DMS 273 (cell line): Measurements from ENCODE around the gene SKP2.
"Not testable (repeated sequence)": the region's sequence is repeated elsewhere in the genome, so short reads cannot be mapped to it uniquely, and the experiment has no call there.

Experiments used
- DNase-seq: peaks from one replicate; lab custom pipeline; 2025; ENCODE audit not compliant: unreplicated experiment; lab: John Stamatoyannopoulos, UW

Gene SKP2

DNA sequence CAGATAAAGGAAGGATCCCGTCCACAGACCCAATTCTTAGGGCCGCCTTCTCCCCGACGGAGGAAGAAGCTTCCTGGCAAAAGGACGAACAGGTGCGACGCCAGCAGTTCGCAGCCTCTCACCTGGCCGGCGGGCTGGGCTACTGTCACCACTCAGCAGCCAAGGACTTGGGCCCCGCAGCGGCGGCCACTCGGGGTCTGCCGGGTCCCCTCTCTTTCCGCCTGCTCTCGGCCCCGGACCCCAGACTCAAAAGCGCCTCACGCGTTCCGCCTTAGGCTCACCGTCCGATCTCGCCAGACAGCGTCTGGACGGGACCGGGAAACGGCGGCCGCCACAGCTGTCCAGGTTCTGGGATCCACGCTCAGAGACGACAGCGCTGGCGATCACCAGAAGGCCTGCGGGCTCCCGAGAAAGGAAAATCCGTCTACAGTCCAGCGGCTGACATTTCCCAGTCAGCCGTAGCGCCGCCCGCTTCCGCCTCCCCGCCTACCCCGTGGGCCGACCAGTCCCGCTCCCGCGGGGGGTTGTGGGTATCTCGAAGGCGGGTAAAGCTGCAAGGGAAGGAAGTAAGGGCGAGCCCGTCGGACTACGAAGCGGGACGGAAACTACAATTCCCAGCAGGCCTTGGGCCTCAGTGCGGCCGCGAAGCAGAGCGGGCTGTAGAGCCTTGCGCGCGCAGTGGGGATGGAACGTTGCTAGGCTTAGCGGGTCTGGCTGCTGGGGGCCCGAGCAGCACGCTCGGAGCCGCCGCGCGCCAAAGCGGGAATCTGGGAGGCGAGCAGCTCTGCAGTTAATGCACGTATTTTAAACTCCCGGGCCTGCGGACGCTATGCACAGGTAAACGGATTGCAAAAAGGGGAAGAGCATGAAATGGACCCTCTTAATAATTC, at the start of gene SKP2, which contains the start of gene LMBRD2:
SKP2 (plus strand) TSS at position 678 of the 890 bp plus-strand sequence; CDS start at position 830, 152 bp downstream.
LMBRD2 (minus strand) TSS at position 454 of the 890 bp plus-strand sequence. CDS start 8,538 bp downstream, outside the sequence.
- DNase-seq, result peak; percentile 100

DNA sequence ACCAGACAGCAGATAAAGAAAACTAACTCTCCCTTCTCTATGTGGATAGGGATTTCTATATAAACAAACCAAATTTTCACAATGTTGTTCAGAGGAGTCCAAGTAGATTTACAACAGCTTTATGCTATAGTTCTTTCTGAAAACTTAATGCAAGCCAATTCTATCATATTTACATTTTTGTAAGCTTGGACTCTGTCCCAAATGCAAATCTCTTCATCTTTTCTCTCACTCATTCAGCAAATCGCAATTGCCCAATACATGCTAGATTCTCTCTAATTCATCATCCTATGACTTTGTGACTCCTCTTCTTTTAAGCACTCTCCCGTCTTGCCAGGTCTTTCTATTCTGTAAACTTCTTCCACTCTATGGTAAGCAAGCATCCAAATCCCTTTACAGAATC, 46.1 kb upstream of the SKP2 start:
- no peak for DNase-seq

DNA sequence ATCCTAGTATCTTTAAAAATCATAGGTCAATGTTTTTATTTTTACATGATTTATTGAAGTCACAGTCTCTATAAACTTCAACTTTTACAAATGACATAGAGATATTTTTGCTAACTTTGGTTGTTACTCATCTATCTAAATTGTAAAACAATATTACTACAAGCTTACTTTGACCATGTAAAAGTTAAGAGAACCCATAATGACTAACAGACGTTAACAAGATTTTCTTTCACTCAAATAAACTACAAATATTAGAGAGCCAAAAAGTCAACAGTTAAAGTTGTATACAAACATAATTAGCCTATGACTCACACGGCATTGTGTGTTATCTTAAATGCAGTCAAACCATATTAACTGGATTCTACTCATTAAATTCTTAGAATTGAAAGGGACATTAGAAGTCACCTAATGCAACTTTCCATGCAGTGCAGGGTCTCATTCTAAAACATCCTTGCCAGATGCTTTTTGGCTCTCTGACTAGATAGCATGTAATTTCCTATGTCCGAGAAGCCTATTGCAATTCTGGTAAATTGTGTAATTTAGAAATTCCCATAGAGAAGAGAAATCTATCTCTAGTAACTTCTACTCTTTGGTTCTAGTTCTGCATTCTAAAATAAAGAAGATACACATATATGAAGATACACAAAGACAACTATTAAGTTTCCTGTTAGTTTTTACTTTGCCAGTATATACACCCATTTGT, 43.0 kb upstream of the SKP2 start:
- DNase-seq, result no peak

DNA sequence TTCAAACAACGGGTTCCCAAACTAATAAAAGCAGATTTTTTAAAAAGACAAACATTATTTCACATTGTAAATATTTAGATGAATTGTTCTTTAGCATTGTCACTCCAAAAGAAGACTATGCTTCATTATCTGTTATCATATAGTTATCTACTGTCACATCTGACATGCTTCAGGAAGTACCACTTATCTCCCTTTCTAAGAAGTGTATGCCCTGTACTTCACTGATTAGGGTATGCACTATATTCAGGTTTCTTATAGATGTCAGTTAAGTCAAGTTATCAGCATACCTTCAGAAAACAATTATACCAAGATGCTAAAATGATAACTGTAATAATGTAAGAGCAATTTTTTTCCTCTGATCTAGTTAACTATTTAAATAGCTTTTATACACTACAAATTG, 40.7 kb upstream of the SKP2 start:
- no peak for DNase-seq

DNA sequence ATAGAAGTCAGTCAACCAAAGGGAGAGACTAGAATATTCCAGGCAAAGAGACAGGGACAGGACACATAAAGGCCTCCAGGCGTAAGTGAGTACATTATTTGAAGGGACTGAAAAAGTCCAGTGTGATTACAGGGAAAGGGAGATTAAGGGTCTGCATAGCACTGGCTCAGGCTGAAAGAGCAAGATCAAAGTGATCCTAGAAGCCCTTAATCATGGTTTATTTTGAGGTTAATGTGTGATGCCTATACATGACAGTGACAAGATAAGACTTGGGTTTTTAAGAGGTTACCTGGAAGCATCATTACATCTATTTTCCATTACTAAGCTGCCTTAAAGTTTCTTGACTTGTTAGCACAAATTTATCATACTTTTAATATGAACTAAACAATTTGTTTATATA, 26.0 kb upstream of the SKP2 start:
- DNase-seq, result no peak

DNA sequence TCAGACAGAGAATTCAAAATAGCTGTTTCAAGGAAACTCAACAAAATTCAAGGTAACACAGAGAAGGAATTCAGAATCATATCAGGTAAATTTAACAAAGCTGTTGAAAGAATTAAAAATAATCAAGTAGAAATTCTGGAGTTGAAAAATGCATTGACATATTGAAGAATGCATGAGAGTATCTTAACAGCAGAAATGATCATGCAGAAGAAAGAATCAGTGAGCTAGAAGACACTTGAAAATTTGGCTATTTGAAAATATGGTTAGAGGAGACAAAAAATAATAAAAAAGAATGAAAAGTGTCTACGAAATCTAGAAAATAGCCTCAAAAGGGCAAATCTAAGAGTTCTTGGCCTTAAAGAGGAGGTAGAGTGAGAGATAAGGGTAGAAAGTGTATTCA, 23.1 kb upstream of the SKP2 start:
- DNase-seq, result no peak

DNA sequence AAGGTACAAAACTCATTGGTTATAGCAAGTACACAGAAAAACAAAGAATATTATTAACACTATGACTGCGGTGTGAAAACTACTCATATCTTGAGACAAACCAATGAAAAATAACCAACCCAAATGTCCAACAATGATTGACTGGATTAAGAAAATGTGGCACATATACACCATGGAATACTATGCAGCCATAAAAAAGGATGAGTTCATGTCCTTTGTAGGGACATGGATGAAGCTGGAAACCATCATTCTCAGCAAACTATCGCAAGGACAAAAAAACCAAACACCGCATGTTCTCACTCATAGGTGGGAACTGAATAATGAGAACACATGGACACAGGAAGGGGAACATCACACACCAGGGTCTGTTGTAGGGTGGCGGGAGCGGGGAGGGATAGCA, 22.2 kb upstream of the SKP2 start:
- DNase-seq, result not testable (repeated sequence)

DNA sequence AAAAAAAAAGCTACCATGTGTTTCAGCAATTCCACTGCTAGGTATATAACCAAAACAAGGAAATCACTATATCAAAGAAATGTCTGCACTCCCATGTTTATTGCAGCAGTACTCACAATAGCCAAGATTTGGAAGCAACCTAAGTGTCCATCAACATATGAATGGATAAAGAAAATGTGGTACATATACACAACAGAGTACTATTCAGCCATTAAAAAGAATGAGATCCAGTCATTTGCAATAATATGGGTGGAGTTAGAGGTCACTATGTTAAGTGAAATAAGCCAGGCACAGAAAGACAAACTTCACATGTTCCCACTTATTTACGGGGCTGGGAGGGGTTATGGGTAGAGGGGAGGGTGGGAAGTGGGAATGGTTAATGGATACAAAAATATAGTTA, 18.9 kb upstream of the SKP2 start:
- DNase-seq, result not testable (repeated sequence)

DNA sequence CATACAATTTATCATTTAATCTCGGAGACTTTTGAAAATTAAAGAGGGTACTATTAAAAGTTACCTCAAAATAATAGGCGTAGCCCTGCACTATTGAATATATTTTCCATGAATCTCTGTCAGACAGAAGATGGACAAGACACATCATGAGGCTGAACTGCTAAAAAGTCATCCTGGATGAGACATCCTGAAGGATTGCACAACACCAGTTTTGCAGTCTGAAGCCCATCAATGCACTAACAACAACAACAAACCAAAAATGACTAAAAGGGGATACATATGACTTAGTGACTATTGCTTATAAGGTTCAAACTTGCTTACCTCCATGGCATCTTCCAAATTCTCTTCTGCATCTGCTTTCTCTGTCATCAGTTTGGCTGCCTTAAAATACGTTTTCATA, 15.9 kb upstream of the SKP2 start:
- DNase-seq, result no peak

DNA sequence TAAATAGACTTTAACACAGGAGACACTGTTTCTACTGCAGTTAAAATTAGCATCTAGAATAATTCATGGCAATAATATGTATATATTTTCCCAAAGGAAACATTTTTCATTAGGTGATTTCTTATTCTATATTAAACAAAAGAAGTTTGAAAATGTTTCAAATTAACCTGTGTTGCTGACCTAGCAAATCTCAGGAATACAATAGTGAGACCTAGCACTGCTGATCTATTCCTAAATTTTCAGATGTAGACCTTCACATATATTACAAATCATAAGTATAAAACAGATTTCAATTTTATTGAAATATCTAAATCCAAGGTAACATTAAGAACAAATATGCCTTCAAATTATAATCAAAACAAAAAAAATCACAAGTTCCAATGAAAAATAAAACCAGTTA, 15.3 kb upstream of the SKP2 start:
- DNase-seq, result no peak

DNA sequence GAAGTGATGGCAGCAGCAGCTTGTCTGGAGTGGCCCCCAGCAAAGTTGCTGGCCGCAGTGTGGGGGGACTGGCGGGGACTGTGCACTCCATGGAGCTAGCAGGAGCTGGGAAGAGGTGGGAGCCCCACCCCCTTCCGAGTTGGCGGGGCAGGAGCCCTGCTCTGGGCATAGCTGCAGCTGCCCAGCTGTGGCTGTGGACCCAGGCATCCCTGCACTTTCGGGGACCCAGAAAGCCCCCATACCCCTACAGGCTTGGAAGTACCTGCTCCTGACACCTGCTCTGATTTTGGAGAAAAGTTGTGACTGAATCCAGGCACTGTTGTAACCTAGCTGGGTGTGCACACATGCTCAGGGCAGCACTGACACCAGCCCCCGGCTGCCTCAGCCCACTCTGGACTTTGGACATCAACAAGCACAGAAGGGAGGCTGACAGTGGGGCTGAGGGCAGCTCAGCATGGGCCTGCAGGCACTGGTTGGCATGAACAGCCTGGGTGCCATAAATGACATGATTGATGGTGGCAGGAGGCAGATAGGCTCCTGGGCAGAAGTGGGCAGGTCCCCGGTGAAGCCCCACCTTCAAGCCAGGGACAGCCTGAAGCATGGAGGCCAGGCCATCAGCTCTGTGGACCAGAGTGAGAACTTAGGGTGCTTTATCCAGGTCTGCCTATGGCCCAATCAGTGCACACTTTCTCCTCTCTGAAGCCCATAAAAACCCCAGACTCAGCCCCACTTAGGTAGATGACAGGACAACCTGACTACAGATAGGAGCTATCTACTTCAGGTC, 12.8 kb upstream of the SKP2 start:
- no peak for DNase-seq

DNA sequence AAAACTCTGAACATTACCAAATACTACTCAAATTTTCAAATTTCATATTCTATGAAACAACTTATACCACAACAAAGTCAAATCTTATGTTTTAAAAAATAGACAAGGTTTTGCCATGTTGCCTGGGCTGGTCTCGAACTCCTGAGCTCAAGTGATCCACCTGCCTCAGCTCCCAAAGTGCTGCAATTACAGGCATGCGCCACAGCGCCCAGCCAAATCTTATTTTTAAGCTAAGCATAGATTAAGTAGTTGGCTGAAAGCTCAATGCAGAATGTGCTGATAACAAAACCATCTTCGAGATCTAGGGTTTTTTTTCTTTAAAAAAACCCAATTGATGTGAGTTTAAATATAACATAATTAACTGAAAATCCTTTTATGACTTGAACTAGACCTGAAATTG, 6.6 kb upstream of the SKP2 start:
- DNase-seq, result peak; percentile 12

DNA sequence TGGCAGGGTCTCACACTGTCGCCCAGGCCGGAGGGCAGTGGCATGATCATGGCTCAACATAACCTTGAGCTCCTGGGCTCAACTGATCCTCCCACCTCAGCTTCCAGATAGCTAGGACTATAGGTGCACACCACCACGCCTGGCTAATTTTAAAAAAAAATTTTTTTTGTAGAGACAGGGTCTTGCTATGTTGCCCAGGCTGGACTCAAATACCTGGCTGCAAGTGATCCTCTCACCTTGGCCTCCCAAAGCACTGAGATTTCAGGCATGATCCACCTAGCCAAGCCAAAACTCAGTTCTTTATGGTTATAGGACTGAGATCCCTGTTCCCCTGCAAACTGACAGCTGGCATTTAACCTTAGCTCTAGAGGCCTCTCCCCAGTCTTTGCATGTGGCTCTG, 5.5 kb upstream of the SKP2 start:
- DNase-seq, result no peak

DNA sequence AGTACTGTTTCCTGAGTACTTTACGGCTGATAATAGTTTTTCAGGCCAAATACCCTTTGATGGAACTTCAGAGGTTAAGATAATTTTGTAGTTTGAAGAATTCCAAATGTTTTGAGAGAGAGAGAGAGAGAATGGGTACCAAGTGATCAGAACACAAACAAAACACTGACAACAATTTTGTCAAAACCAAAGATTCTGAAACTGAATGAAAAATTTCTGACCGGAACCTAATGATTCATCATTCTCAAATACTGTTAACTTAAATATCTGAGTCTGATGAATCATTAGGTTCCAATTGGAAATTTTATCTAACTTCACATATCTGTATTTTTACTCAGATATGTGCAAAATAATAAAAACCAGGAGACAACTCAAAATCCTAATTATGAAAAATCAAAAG, 4.2 kb upstream of the SKP2 start:
- DNase-seq, result no peak

DNA sequence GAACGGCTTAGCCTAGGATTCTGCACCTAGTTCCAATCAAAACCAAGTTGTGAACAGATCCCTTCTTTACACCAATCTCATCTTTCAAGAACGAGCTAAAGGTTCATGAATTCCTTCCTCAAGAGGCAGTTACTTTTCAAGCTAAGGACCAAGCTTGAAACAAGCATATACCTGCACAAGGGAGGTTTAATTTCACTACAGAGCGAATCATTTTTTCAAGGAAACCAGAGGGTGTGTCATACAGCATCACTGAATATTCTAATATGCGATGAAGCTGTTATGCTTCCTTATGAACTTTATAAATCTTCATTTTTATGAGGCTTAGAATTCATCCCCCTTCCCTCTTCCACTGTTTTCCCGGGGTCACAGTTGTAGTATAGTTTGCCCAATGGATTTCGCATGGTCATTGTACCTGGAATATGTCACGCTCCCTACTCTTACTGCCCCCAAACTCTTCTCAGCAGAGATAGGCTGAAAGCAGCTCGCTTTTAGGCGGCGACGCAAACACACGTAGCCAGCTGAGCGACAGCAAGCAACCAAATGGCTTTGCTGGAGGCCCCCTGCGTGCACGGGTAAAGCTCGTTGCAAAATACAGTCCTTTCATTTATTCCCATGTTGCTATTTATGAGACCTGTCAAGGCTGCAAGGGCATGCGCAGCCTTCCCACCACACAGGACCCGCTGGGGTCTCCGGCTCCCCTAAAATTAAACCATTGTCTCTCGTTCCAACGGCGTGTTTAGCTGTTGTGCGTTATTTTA, 1.1 kb upstream of the SKP2 start:
- peak; percentile 70 for DNase-seq

DNA sequence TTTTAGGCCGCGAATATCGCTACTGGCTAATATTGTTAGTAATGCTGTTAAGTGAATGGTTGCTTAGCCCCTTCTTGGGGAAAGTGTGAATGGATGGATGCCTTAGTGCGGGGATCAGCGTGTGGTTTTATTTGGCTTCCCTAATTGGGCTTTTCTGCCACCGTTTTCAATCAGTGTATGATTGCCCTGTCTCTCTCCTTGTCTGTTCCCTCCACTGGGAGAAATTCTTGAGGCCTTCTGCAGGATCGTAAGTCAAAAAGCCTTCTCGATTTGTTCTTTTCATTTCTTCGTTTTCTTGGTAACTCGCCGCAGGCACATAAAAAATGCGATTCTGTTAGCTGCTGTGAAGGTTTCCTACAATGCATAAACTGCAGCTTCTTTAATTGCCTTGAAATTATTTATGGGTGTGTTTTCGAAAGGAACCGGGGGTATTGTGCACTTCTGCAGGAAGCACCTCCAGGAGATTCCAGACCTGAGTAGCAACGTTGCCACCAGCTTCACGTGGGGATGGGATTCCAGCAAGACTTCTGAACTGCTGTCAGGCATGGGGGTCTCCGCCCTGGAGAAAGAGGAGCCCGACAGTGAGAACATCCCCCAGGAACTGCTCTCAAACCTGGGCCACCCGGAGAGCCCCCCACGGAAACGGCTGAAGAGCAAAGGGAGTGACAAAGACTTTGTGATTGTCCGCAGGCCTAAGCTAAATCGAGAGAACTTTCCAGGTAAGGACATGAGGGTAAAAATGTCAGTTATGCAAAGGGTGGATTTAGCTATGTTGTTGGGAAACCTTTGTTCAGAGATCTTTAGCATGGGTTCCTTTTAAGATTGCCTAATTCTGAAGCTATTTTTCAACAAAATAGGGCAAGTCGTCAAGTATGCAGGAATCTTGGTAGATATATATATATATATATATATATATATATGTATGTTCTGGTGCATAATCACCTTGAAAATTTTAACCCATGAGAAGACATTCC, 700 bp downstream of the SKP2 start:
- DNase-seq, result peak; percentile 51

DNA sequence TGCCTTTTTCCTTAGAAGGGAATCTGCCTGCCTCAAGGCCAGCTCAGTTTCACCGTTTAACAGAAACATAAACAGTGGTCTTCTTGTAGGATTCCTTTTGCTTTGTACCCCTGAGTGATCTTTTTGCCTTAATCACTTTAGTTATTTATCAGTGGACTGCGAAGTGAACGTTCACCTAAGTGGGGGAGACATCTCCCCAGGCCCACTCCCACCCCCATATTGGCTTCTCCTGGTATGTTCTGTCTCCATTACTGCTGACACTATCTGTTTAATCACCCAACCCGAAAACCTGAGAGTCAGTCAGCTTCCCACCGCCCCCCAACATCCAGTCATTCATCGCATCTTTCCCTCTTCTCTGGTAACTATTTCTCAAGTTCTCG, 1.4 kb downstream of the SKP2 start:
- DNase-seq, result no peak

DNA sequence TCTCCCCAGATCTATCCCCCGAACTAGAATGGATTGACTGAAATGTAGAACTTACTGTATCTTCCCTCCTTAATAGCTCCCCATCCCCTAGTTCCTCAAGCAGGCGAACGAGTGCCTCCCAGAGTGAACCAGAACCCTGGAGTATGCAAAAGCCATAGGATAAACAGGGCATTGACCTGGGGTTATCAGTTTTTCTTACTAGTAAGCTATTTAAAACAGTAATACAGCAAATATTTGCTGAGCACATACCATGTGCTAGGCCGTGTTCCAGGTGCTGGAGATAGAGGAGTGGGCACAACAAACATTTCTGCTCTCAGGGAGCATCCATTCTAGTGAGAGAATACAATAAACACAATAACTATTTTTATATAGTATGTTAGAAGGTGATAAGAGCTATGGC, 1.8 kb downstream of the SKP2 start:
- no peak for DNase-seq

DNA sequence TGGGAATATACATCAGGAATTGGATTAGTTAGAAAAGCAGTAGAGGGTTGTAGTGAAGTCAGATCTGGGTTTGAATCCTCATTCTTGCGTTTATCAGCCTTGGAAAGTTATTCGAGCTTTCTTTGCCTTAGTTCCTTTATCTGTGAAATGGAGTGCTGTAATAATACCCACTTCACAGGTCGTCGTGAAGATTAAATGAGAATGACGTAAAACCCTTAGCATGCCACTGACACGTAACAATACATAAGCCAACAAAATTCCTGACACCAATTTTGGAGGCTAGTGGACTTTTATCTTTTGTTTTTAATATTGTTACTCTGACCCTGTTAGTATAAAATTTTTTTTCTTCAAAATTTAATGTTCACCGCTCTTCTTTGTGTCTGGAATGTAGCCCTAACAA, 3.4 kb downstream of the SKP2 start:
- no peak for DNase-seq
